HG03565 (cell line): ENCODE data around the gene IDH3A.

Experiments
- ATAC-seq: cut with Tn5 transposase; IDR thresholded peaks from one replicate; pipeline ENCODE4 v1.9.1; 2021; ENCODE audit warnings: mild to moderate bottlenecking, moderate library complexity; ENCODE audit not compliant: unreplicated experiment

The IDH3A gene

DNA sequence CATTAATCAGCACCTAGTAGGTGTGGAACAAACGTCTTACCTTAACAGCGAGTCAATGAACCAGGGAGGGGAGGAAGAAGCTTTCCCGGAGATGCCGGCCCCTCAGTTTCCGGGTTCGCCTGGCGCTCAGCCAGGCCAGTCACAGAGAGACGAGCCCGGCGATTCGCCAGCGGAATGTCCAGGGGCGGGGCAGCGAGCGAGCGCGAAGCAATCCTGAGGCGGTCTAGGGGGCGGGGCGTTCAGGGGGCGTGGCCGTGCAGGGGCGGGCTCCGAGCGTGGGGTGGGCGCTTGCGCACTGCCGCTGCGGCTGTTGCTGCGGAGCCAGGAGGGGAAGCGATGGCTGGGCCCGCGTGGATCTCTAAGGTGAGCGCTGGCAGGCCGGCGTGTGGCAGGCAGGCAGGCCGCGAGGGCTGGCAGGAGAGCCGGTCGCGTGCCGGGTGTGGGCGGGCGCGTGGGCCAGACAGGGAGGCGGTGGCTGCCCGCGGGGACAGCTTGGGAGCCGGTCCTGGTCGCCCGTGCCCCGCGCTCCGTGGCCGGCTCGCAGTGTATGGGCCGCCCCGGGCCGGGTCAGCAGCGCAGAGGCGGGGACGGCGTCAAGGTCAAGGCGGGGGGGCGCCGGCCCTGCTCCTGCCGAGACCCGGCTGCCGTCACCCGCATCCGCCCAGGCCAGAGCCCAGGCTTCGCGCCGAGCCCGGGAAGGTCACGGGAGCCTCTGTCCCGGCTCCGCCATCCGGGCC lies at the start of gene IDH3A:
IDH3A (plus strand) TSS at position 295 of the 737 bp plus-strand sequence; CDS start at position 337, 42 bp downstream.
- ATAC-seq, result peak; percentile 83

DNA sequence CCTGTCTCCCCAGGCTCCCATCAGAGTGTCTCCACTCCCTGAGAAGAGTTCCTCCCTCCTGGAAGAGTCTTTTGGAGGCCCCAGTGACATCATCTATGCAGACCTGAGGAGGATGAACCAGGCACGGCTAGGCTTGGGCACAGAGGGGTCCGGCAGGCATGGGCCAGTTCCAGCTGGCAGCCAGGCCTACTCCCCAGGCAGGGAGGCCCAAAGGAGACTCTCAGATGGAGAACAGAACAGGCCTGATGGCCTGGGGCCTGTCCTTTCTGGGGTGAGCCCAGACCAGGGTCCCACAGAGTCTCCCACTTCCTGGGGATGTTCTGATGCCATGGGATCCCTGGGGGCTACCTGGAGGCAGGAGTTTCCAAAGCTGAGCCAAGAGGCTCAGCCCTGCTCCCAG lies 48.3 kb upstream of the IDH3A start:
- no peak for ATAC-seq

DNA sequence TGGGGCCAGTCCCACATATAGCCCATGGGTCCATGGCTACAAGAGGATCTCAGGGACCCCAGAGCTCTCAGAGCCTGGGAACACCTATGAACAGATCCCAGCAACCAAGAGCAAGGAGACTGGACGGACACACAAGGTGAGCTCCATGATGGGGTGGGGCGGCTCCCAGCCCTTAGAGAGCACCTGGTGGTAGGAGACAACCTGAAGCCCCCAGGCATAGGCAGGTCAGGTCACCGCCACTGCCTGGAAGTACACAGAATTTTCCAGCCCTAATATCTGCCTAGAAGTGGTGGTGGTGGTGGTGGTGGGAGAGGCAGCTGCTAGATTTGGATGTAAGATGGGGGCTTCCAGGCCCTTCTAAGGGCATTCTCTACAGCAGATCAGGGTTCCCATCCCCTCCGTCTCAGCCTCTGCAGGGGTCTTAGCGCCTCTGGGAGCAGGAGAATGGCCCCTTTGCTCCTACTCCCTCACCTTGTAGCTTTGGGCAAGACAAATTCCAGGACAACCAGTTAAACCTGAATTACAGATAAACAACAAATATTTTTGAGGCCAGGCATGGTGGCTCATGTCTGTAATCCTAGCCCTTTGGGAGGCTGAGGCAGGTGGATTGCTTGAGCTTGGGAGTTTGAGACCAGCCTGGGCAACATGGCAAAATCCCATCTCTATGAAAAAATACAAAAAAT lies 47.6 kb upstream of the IDH3A start:
- no peak for ATAC-seq

DNA sequence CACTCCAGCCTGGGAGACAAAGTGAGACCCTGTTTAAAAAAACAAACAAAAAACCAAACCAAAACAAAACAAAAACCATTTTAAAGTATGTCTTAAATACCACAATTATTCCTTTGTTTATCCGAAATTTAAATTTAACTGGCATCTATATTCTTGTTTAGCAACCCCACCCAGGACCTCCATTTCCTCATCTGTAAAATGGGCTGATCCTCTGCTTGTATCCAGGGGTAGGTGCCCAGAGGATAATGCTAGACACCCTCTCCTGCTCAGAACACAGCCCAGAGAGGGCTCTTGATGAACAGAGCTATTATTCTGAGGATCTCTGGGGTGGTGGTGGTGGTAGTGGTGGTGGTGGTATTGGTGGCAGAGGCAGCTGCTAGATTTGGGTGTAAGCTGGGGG lies 47.0 kb upstream of the IDH3A start:
- ATAC-seq, result no peak

DNA sequence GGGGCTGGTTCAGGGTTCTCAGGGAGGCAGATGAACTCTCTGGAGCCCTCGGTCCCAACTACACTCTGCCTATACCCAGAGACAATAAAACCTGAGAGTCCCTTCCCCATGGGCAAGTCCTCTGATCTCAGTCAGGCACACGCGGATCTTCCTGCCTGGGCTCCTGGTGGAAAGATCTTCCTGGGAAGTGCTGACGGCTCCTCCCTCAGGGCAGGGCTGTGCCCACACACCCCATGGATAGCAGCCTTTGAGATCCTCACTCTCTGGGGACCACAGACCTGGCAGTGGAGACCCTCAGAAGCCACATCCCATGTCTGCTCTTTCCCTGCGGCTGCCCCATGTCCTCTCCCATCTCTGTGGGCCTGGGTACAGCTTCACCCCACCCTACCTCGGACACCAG lies 46.4 kb upstream of the IDH3A start:
- no peak for ATAC-seq

DNA sequence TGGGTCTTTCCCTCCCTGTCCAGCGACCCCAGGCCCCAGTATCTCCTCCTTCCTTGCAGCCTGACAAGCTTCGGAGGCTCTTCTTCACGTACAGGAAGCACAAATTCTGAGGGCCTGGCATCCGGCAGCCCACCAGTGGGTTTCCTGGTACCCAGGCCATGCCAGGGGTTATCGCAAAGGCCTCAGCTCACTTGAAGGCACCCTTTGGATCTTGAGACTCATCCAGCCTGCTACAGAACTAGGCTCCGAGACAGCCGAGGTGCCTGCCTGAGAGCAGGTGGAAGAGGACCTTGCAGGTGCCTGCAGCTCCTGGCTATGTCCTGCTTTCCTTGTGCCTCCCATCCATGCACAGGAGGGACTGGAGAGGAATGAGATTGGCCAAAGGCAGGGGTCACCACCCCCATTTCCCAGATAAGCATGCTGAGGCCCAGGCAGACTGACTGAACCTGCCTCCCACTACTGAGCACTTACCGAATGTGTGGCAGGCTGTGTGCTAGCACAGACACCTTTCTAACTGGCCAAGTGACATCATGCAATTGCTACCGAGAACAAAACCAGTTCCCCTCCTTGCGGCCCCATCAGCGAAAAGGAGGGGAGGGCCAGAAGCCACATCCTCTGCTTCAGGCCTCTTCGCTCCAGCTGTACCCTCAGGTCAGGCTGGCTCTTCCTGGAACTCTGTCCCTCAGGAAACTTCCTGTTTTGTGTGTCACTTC lies 45.6 kb upstream of the IDH3A start:
- ATAC-seq, result peak; percentile 74

DNA sequence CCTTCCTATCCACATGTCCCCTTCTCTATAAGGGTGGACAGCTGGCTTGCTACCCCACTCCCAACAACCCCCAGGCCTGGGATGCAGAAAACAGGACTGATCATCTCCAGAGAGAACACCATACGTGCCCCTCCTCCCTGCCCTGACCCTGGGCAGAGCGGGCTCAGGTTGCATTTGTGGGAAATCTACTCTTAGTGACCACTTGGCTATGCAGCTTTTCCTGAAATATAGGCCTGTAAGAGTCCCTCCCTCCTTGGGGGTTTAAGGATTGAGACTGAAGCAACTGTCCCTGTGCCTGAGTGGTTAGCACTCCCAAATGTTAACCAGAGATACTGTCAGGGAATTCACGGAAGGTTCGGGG lies 45.1 kb upstream of the IDH3A start:
- ATAC-seq, result no peak

DNA sequence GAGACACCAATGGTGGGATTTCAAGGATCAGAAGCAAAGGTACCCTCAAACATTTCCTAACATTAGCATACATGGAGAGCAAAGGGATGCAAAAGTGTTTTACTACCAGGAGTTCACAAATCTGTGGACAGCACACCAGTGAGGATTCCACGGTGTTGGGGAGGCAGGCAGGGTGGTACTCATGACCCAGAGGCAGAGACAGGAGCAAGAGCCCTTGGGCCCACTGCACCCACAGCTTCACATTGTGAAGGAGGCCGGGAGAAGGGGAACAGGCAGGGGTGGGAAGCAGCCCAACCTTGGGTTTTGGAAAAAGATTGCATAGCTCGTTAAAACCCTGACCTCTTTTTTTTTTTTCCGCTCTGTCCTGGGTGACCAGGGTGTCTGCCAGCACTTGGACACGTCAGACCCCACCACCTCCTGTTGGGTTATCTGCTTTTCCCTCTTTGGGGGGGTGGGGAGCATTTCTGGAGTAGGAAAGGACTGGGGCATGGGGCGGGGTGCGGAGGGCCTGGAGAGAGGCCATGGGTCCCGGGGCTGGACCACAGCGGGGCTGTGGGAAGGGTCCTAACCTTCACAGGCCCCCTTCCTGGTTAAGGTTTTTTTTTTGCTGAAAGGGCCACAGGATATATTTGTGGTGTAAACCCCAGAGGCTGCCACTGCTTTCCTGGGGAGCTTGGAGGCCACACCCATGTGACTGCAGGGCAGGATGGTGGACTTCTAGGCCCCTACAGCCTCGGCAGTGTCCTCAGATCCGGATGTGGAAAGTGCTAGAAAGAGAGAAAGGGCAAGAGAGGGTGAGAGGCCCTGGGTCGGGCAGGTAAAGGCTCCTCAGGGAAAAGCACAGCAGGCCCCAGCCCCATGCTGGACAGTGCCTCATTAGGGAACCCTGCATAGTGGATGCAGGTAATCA lies 44.3 kb upstream of the IDH3A start:
- ATAC-seq, result no peak

DNA sequence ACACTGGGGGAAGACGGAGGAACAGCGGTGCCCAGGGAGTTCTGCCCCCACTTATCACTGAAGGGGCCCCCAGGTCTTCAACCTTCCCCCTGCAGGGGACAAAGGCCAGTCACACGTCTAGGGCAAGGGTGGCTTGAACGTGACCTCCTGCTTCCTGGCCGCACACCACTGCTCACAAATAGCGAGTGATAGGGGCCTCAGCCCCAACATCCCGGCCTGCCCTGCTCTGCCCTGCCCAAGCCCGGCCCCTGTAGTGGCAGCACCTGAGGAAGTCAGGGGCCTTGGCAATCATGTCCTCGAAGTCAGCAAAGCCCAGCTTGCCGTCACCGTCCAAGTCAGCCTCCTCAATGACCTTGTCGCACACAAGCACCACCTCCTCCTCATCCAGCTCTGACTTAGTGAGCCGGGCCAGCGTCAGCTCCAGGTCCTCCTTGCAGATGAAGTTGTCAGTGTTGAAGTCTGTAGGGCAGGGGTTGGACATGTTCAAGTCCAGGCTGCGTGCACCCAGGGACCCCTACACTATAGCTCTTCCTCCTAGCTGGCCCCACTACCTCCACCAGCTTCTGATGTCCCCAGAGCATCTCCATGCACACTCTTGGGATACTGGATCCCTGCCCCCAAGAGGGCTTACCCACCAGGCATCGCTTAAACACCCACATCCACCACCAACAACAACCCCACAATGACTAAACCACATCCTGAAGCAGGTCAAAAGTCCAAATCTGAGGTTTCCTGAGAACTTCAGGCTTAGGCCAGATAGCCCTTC lies 43.5 kb upstream of the IDH3A start:
- no peak for ATAC-seq

DNA sequence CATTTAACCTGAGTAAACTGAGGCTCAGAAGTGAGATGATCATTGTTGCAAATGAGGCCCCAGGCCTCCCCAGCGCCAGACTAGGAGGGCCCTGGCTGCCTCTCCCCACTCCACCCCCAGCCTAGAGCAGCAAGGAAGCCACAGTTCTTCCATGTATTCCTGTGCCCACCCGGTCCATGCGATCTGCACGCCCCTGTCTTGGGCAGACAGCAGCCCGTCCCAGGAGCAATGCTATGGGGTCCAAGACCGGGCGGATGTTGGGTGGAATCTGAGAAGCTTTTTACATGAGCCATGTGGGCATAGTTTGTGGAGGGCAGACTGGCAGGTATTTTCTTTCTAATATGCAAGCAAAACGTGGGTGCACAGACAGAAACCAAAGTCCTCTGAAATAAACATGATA lies 41.7 kb upstream of the IDH3A start:
- no peak for ATAC-seq

DNA sequence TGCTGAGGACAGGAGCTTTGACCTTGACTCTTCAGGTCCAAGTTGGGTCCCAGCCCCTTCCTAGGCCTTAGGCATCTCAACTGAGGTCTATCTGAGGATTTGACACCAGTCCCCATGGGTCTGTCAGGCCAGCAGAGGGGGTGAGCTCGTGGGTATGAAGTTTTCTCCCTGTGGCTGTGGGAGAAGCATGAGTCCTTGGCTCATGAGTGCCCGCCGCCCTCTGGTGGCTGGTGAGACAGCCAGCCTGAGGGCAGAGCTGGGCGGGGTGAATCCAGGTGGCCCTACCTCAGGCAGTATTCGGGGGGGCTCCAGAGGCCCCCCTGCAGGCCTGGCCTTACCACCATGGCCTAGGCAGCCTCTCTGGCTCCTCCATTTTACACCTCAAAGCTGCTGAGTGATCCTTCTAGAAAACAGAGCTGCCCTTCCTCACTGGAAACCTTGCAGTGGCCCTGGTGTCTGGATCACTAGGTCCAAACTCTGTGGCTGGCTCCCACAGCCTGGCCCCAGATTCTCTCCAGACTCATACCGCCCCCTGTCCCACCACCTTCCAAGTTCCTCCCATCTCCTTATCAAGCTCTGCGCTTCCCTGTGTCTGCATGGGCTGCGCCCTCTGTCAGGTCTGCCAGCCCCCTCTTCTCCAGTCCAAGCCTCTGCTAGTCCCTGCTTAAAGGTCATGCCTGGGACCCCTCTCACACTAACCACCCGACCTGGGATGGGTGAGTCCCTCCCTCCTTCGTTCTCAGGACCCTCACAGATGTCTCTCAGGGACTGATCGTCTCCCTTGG lies 40.7 kb upstream of the IDH3A start:
- no peak for ATAC-seq

DNA sequence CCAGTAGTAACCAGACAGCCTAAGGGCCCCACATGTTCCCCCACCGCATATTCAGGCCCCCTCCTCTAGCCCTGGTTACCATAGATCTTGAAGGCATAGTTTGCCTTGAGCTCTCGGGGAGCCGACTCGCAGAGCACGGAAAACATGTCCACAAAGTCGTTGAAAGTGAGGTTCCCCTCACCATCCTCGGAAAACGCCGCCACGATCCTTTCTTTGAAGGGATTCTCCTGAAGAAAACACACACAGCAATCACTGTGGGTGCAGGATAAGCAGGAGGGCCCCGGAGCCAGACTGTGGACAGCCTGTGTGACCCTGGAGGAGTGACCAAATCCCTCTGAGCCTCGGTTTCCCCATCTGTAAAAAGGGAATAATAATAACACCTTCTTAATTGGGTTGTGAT lies 40.0 kb upstream of the IDH3A start:
- no peak for ATAC-seq

DNA sequence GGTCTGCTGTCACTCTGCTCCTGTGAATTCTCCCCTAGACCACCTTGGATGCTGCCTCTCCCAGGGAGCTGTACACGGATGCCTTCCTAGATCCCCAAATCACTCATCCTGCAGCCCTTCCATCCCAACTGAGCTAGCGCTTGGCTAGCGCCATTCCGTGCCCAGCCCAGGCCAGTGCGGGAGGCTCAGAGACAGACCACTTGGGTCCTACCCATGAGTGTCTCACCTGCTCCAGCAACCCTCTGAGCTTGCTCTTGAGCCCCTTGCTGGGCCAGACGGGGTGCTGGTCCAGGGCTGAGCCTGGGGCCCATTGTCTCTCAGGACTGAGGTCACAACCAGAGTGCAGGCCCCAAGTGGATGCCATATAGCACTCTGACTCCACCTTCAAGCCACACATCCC lies 39.1 kb upstream of the IDH3A start:
- ATAC-seq, result no peak

DNA sequence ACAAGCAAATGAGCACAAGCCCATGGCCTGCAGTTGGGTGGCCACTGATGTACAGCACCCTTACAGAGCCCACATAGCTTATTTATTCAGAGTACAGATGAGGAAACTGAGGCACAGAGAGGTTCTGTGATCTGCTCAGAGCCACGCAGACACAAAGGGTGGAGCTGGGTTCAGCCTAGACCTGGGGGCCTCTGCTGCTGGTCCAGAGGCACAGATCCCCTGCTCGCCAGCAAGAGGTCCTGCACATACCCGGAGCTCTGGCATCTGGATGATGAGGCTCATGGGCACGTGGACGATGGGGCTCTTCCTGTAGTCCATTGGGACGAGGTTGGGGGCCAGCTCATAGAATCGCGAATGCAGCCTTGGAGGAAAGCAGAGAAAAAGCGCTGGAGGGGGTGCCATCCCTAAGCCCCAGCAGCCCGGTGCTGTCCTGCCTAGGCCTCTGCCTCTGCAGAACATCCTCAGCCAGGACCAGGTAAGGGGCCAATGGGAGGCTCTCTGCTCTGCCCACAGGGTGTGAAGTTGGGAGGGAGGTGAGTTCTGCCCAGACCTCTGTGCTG lies 38.2 kb upstream of the IDH3A start:
- no peak for ATAC-seq

DNA sequence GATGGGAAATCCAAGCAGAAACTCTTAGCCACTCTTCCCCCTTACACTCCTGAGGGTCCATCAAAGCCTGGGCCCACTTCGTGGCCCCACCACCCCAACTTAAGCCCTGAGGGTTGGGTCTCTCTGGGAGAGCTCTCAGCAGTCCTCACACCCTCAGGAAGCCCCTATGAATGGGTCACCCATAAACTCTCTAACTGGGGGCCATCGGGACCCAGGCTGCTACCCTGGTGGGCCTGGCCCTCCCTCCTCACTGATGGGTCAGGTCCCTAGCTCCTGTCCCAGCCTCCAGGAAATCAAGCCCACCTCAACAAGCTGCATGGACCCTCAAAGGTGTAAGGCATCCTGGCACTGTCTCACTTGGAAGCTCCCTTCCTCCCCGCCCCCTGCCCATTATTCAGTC lies 37.4 kb upstream of the IDH3A start:
- no peak for ATAC-seq

DNA sequence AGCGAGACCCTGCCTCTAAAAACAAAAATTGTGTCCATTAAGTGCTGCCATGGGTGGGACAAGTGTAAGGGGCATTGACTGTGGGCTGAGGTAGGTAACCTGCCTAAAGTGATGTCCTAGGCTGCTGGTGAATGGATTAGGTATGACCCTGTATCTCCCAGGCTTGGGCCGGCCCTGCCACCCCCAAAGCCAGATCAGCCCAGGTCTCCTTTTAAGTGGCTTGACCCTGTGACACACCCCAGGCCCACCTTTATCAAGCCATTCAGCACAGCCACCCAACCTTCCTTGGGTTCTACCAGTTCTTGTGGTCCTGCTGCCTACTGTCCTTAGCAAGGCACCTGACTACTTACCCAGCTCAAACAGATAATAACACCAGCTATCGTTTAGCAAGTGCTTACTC lies 36.6 kb upstream of the IDH3A start:
- ATAC-seq, result no peak

DNA sequence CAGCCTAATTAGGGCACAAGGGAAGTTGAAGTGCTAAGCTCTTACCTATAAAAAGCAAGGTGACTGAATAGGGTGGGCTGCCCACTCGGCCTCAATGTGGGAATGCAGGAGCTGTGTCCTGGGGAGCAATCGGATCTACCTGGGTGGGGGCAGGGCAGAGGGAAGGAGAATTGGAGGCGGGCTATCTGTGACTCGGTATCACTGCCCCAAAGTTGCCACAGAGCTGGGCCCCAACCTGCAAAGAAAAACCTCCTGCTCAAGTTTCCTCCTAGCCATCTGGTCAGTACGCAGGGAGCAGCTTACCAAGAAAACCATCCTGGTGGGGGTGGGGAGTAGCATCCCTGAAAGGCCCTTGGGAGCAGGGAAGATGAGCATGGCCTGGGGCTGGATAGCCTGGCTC lies 28.6 kb upstream of the IDH3A start:
- no peak for ATAC-seq

DNA sequence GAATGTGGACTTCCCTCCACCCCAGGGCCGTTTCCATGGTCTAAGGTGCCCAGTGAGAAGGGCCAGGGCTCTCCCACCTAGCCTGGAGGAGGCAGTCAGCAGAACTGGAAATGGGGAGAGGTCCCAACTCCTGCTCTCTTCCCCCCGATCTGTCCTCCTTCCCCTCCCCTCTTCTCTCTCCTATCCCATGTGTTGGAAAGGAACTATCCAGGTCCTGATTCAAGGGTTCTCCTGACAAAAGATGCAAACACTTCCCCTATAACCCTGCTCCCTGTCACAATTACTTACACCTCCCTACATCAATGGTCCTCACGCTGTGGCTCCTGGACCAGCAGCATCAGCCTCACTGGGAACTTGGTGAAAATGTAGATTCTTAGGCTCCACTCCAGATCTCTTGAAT lies 23.9 kb upstream of the IDH3A start:
- no peak for ATAC-seq

DNA sequence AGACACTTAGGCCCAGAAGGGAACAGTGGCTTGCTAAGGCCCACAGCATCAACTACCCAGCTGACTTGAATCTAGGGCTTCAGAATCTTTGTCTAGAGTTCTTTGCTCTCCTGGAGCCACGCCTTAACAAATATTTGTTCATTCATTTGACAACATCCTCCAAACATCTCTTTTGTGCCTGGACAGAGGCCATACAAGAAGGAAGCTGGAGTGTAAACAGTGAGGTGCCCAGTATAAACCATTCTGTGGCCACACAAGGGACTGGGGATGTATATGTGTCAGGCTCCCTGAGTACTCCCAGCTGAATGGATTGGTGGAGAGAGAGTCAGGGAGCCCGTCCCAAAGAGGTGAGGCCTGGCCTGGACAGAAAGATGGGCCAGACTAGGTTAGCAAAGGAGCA lies 21.3 kb upstream of the IDH3A start:
- ATAC-seq, result no peak
